NCI-H1694 treated with DMSO at 0.1 percent for 48 hours (cell line): Measurements from ENCODE around the gene TMEM231.
"Not testable (repeated sequence)": the region's sequence is repeated elsewhere in the genome, so short reads cannot be mapped to it uniquely, and the experiment has no call there.

Source experiments
- DNase-seq: peaks from one replicate; lab custom pipeline; 2025; lab: John Stamatoyannopoulos, UW

The TMEM231 gene

GRCh38 chr16:75566758-75567255 lies 10.8 kb upstream of the TMEM231 start:
- no peak for DNase-seq

- peak; percentile 82 for DNase-seq
Observed at GRCh38 chr16:75566040-75566757, 10.1 kb upstream of the TMEM231 start, which contains the start of gene GABARAPL2. TSS of gene GABARAPL2 (plus strand) at chr16:75566379. CDS start at chr16:75566487, 108 bp downstream.

GRCh38 chr16:75565640-75566039 lies 9.6 kb upstream of the TMEM231 start:
- DNase-seq: no peak

- no peak for DNase-seq
Observed at GRCh38 chr16:75559564-75560372, 3.7 kb upstream of the TMEM231 start.

GRCh38 chr16:75558846-75559401 lies 2.9 kb upstream of the TMEM231 start:
- no peak for DNase-seq

- no peak for DNase-seq
Observed at GRCh38 chr16:75556431-75556950, 439 bp upstream of the TMEM231 start.

- peak; percentile 67 for DNase-seq
Observed at GRCh38 chr16:75555213-75555706, 792 bp downstream of the TMEM231 start.

GRCh38 chr16:75552951-75553350 lies 3.1 kb downstream of the TMEM231 start:
- DNase-seq: no peak

GRCh38 chr16:75550211-75550662 lies 5.8 kb downstream of the TMEM231 start:
- peak; percentile 54 for DNase-seq

- DNase-seq: not testable (repeated sequence)
Observed at GRCh38 chr16:75548456-75548855, 7.6 kb downstream of the TMEM231 start.

GRCh38 chr16:75546293-75546692 lies 9.8 kb downstream of the TMEM231 start:
- no peak for DNase-seq

GRCh38 chr16:75545879-75546278 lies 10.2 kb downstream of the TMEM231 start:
- not testable (repeated sequence) for DNase-seq

GRCh38 chr16:75542462-75542861 lies 13.6 kb downstream of the TMEM231 start:
- DNase-seq: not testable (repeated sequence)

- DNase-seq: no peak
Observed at GRCh38 chr16:75541236-75541635, 14.8 kb downstream of the TMEM231 start.

- not testable (repeated sequence) for DNase-seq
Observed at GRCh38 chr16:75538882-75539565, 17.0 kb downstream of the TMEM231 start.

- no peak for DNase-seq
Observed at GRCh38 chr16:75537776-75538175, 18.3 kb downstream of the TMEM231 start.

GRCh38 chr16:75535901-75536300 lies 20.2 kb downstream of the TMEM231 start, which contains the start of gene CHST5:
TSS of gene CHST5 (minus strand) at chr16:75536108. CDS start at chr16:75530384, 5,724 bp downstream.
- no peak for DNase-seq

GRCh38 chr16:75535211-75535843 lies 20.7 kb downstream of the TMEM231 start:
- no peak for DNase-seq

- DNase-seq: no peak
Observed at GRCh38 chr16:75534560-75535205, 21.4 kb downstream of the TMEM231 start.

- no peak for DNase-seq
Observed at GRCh38 chr16:75532791-75533190, 23.3 kb downstream of the TMEM231 start.
